Measurements from ENCODE around the gene NFIC. TPM values are rescaled to one million over a fixed set of nuclear protein-coding genes. Genes with fewer than 3 reads are reported as not detected.

The NFIC gene
- polyA plus RNA-seq, 1 donor from 2014 or later, result 0.24 TPM

GRCh38 chr19:3517638-3518037, 151.3 kb downstream of the NFIC start:
- no peak overlapping the region for H3K27ac ChIP-seq (ENCODE audit: low read length)
- H2AFZ ChIP-seq (ENCODE audit: low read depth, low read length), result no peak overlapping the region
- H3K9me3 ChIP-seq (ENCODE audit: low read length), result no peaks in the 10 kb centered on the region
- no peaks in the 10 kb centered on the region for H3K27me3 ChIP-seq (ENCODE audit: insufficient read depth, low read depth, low read length)
- H3K36me3 ChIP-seq (ENCODE audit: insufficient read depth, low read length), result no peaks in the 10 kb centered on the region
- peaks cover 37% of the 10 kb centered on the region for H3K79me2 ChIP-seq (replicated peaks; ENCODE audit: insufficient read depth, low read length)
- TF ChIP-seq SMC3 (conservative IDR thresholded peaks at IDR 0.05; ENCODE audit: poor library complexity) (no peak), TAF1 (IDR thresholded peaks at IDR 0.05; ENCODE audit: low read depth) (no peak), REST (IDR thresholded peaks at IDR 0.05; ENCODE audit: borderline replicate concordance) (no peak), CTCF (IDR thresholded peaks at IDR 0.05; ENCODE audit: poor library complexity, severe bottlenecking) (no peak), MXI1 (conservative IDR thresholded peaks at IDR 0.05; ENCODE audit: poor library complexity, severe bottlenecking) (no peak), EZH2 (IDR thresholded peaks at IDR 0.05; ENCODE audit: borderline replicate concordance, insufficient read depth, low read length, poor library complexity, severe bottlenecking) (no peak), EP300 (conservative IDR thresholded peaks at IDR 0.05; ENCODE audit: poor library complexity, severe bottlenecking) (no peak), POLR2AphosphoS5 (IDR thresholded peaks at IDR 0.05) (no peak), RAD21 (conservative IDR thresholded peaks at IDR 0.05) (no peak)
- no peak overlapping the region for H3K4me3 ChIP-seq (ENCODE audit: low read length)
- peaks cover 13% of the 10 kb centered on the region for H4K20me1 ChIP-seq (ENCODE audit: insufficient read depth)
- no peak overlapping the region for H3K4me2 ChIP-seq (ENCODE audit: low read length)
- H3K9ac ChIP-seq (ENCODE audit: low read length), result no peak overlapping the region
- H3K9me2 ChIP-seq (ENCODE audit: insufficient read depth, low read length), result no peaks in the 10 kb centered on the region
- no peaks in the 10 kb centered on the region for H3F3A ChIP-seq (ENCODE audit: insufficient read depth, low read length, poor library complexity, severe bottlenecking)

GRCh38 chr19:3518255-3518654, 151.9 kb downstream of the NFIC start:
- Histone ChIP-seq H3K4me3 (ENCODE audit: low read length) (no peak overlapping the region), H3K9me2 (ENCODE audit: insufficient read depth, low read length) (no peaks in the 10 kb centered on the region), H3K79me2 (replicated peaks; ENCODE audit: insufficient read depth, low read length) (peaks cover 32% of the 10 kb centered on the region), H3K9me3 (ENCODE audit: low read length) (no peaks in the 10 kb centered on the region), H2AFZ (ENCODE audit: low read depth, low read length) (no peak overlapping the region), H3K4me2 (ENCODE audit: low read length) (no peak overlapping the region), H3K27ac (ENCODE audit: low read length) (no peak overlapping the region), H3F3A (ENCODE audit: insufficient read depth, low read length, poor library complexity, severe bottlenecking) (no peaks in the 10 kb centered on the region), H3K27me3 (ENCODE audit: insufficient read depth, low read depth, low read length) (no peaks in the 10 kb centered on the region), H4K20me1 (ENCODE audit: insufficient read depth) (peaks cover 8% of the 10 kb centered on the region), H3K9ac (ENCODE audit: low read length) (no peak overlapping the region), H3K36me3 (ENCODE audit: insufficient read depth, low read length) (no peaks in the 10 kb centered on the region)
- TF ChIP-seq POLR2AphosphoS5 (IDR thresholded peaks at IDR 0.05) (no peak), MXI1 (conservative IDR thresholded peaks at IDR 0.05; ENCODE audit: poor library complexity, severe bottlenecking) (no peak), RAD21 (conservative IDR thresholded peaks at IDR 0.05) (no peak), EP300 (conservative IDR thresholded peaks at IDR 0.05; ENCODE audit: poor library complexity, severe bottlenecking) (no peak), SMC3 (conservative IDR thresholded peaks at IDR 0.05; ENCODE audit: poor library complexity) (no peak), REST (IDR thresholded peaks at IDR 0.05; ENCODE audit: borderline replicate concordance) (no peak), EZH2 (IDR thresholded peaks at IDR 0.05; ENCODE audit: borderline replicate concordance, insufficient read depth, low read length, poor library complexity, severe bottlenecking) (no peak), TAF1 (IDR thresholded peaks at IDR 0.05; ENCODE audit: low read depth) (no peak)
